Sigmoid colon (tissue), 4 donors: Measurements from ENCODE around the gene BHLHA15.

Experiments used
- CTCF ChIP-seq, 4 experiments: fragments of 450-650 bp in 3 of 4; fragments of 200-600 bp in 1 of 4; IDR thresholded peaks; one replicate each; pipeline ENCODE4 v1.5.1; 2016 to 2019; ENCODE audit warnings: antibody characterized with exemption in 4 of 4, mild to moderate bottlenecking in 3 of 4, moderate library complexity in 2 of 4
- EP300 ChIP-seq, 4 donors: sonication (generic); formaldehyde crosslinking; IDR thresholded peaks; one replicate each; pipeline ENCODE4 v1.6.1; 2017; ENCODE audit warnings: antibody characterized with exemption in 4 of 4
- POLR2A ChIP-seq, 2 donors: fragments of 450-650 bp; IDR thresholded peaks; one replicate each; pipeline ENCODE4 v1.6.1; 2016; ENCODE audit warnings: antibody characterized with exemption in 2 of 2, mild to moderate bottlenecking in 2 of 2, moderate library complexity in 2 of 2
- POLR2AphosphoS5 ChIP-seq, 4 donors: sonication (generic); formaldehyde crosslinking; IDR thresholded peaks; one replicate each; pipeline ENCODE4 v1.6.1; 2017; ENCODE audit warnings: antibody characterized with exemption in 4 of 4

GRCh38 chr7:98233219-98234070 lies 22.2 kb downstream of the BHLHA15 start:
- TF ChIP-seq POLR2A (IDR thresholded peaks at IDR 0.05) (no peak), CTCF (IDR thresholded peaks at IDR 0.05) (no peak), POLR2AphosphoS5 (IDR thresholded peaks at IDR 0.05) (no peak), EP300 (IDR thresholded peaks at IDR 0.05) (no peak)
